ENCODE data around the gene RGL1.
"Not testable (repeated sequence)": the region's sequence is repeated elsewhere in the genome, so short reads cannot be mapped to it uniquely, and the experiment has no call there.

RGL1 gene

GRCh38 chr1:183804916-183805841 lies at the start of gene RGL1:
Gene RGL1 (plus strand): TSS chr1:183805120. CDS start chr1:183805298, 178 bp downstream.
- DNase-seq = no peak

DNA sequence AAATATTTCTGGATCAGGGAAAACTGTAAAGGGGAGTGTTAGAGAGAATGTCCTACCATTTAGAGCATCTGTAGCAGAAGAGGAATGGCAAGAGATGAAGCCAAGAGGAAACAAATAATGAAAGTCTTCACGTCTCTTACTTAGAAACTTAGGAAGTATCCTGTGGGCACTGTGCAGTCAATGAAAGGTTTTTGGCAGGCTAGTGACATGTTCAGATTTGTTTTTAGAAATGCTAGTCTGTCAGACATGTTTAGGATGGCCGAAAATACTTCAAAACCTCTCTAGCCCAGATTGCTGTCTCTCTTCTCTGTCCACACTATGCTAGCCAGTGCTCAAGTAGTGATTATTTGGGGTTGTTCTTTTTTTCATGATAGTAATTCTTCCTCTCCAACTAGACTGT lies 48.6 kb upstream of the RGL1 start:
- DNase-seq = no peak

DNA sequence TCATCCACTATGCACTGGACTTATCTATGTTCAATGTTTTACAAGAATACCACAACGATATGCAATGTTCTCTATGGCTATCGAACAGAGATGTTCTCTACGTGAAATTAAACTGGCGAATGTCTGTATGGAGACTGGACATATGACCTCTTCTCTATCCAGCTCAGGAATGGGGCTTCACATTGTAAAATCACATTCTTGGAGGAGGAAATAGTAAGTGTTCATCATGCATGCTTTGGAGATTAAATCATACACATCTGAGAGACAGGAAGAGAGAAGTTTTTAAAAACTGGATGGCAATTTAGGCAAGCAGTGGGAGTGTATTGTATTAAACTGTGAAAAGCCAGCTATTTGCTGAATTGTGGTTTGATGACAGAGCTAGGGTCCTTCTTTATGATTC lies 47.9 kb upstream of the RGL1 start:
- no peak for DNase-seq

- no peak for DNase-seq
Measured at GRCh38 chr1:183758913-183759312, 46.0 kb upstream of the RGL1 start.

DNA sequence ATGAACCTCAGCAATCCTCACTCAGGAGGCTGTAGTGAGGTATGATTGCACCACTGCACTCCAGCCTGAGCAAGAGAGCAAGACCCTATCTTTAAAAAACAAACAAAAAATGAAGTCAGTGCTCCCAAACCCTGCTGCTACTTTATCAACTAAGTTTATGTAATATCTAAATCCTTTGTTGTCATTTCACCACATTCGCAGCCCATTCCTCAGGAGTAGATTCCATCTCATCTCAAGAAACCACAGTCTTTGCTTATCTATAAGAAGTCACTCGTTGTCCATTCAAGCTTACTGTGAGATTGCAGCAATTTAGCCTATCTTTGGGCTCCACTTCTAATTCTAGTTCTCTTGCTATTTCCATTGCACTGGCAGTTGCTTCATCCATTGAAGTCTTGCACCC lies 44.3 kb upstream of the RGL1 start:
- no peak for DNase-seq

- DNase-seq = no peak
Measured at GRCh38 chr1:183761871-183762270, 43.0 kb upstream of the RGL1 start.

DNA sequence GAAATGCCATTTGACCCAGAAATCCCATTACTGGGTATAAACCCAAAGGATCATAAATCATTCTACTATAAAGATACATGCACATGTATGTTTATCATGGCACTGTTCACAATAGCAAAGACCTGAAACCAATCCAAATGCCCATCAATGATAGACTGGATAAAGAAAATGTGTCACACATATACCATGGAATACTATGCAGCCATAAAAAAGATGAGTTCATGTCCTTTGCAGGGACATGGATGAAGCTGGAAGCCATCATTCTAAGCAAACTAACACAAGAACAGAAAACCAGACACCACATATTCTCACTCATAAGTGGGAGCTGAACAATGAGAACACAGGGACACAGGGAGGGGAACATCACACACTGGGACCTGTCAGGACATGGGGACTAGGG lies 42.1 kb upstream of the RGL1 start:
- not testable (repeated sequence) for DNase-seq

DNA sequence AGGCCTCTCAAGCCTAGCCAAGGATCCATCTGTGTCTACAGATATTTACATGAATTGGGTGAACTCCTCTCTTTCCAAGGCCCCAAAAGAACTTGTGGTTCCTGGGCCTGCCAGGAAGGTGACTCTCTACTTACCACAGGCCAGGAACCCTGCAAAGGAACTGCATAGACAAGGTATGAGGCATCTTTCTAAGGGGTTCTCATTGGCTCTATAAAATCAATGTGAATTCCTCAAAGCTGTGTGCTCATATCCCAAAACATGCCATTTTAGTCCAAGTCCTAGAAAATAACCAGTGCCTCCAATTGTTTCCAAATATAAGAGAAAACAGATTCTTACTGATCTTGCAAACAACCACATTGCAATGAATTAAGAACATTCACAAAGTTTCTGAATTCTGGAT lies 39.9 kb upstream of the RGL1 start:
- no peak for DNase-seq

- DNase-seq = no peak
Measured at GRCh38 chr1:183769956-183770815, 34.7 kb upstream of the RGL1 start.

- no peak for DNase-seq
Measured at GRCh38 chr1:183770816-183771128, 34.1 kb upstream of the RGL1 start.

DNA sequence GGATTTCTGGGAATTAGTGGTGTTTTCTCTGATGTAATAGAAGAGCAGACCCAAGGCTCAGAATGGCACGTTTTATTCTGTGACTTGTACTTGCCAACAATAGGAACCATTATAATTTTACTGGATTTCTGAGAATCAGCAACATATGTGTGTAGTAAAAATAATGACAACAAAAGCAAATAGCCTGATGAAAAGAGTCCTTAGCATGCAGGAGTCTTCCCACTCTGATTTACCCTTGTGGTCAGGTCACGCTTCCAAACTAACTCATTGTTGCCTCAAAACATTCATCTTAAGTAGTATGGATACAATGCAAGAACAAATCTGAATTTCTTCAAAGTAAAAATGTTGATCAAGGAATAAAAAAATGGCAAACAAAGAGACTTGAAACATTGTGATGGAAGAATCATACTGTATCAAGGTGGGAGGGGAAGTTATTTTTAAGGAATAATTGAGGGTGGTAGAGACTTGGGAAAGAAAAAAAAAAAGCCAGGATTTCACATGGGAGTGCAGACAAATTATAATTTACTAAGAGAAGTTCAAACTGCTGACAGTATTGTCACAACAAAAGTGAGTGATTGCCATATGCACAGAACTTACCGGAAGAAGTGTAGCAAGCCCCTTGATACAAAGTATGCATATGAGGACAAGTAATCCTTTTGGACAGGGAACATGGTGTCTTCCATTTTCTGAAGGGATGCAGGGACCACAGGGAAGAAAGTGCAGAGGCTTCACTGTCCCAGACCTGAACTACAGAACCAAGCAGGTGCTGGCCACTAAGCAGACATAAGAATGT lies 31.2 kb upstream of the RGL1 start:
- DNase-seq = no peak

DNA sequence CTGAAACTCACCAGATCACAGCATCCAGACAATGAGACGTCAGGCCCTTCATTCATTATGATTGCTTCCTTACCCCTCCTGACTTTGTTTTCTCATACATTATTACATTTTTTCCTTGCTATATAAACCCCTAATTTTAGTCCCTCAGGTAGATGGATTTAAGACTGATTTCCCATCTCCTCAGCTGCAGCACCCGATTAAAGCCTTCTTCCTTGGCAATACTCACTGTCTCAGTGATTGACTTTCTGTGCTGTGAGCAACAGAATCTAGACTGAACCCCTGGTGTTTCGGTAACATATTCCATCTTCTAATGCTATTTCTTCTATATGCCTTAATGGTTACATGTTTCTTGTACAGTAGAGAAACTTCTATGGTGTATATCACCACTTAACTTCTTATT lies 30.0 kb upstream of the RGL1 start:
- DNase-seq = no peak

- no peak for DNase-seq
Measured at GRCh38 chr1:183776731-183777130, 28.2 kb upstream of the RGL1 start.

DNA sequence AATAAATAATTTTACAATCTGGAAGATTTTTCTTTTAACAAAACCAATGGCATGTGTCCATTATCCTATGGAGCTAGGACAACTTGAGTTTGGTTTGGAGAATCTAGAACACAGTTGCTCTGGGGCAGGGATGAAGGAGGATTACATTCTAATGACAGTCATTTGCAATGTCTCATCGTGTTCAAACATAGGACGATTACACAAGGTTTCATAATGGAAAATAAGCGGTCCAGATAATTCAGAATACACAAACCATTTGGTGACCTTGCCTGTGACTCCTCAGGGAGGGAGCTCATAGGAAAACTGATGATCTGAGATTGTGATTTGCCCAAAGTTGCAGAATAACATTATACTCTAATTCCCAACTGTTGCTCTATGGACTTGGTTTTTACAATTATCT lies 27.6 kb upstream of the RGL1 start:
- DNase-seq = no peak

DNA sequence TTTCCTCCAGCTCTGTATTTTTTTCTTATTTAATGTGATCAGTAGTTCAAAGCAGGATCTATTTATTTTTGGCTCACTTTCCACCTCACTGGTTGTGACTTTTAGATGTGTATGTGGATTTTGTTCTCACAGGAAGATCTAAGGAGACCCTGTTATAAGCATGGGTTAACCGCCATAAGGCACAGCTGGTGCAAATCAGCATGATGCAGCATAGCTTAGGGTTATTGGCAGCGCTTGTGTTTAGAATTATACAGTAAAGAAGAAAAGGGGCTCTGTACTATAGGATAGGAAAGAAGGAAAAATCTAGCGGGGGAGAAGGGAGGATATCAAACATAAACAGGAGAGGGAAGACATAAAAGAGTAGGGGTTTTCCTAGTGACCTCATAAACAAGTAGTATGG lies 26.9 kb upstream of the RGL1 start:
- no peak for DNase-seq

- DNase-seq = no peak
Measured at GRCh38 chr1:183778568-183779433, 26.1 kb upstream of the RGL1 start.

GRCh38 chr1:183780159-183780558 lies 24.8 kb upstream of the RGL1 start:
- no peak for DNase-seq

DNA sequence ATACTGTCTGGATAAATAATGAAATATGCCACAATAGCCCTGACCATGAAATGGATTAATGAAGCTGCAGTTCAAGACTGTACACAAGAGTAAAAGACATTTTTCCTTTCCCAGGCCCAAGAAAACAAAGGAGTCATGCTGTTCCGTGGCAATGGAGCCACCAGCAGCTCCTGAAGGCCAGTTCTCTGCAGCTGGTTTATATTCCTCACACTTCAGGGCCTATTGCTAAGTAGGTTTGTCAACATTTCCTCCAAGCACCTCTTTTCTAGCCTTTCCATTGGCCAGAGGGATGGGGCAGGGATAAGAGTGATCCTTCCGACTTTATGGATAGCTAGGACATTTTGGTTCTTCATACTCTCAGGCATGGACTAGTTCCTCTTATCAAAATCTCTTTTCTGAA lies 24.2 kb upstream of the RGL1 start:
- no peak for DNase-seq

DNA sequence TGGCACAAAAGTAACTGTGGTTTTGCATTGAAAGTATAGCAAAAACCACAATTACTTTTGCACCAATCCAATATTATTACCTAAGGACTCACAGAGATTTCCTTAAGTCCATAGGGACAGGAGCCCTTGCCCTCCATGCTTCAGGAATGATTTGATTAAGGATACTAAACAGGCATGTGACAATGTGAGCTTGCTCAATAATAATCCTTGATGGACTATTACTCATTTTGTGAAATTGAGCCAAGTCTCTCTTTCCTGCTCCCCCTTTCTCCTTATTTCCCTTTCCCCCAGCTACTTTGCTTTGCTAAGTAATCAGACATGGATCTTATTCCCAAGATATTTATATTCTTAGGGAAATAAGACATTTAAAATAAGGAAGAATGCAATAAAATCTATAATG lies 21.6 kb upstream of the RGL1 start:
- no peak for DNase-seq

- no peak for DNase-seq
Measured at GRCh38 chr1:183783767-183784637, 20.9 kb upstream of the RGL1 start.

DNA sequence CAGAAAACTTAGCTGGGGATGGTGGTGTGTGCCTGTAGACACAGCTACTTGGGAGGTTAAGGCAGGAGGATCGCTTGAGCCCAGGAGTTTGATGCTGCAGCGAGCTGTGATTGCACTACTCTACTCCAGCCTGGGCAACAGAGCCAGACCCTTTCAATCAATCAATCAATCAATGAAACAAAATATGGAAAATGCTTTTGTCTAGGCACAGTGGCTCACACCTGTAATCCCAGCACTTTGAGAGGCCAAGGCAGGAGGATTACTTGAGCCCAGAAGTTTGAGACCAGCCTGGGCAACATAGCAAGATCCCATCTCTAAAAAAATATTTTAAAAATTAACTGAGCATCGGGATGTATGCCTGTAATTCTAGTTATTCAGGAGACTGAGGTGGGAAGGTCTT lies 19.0 kb upstream of the RGL1 start:
- not testable (repeated sequence) for DNase-seq

Data from SW 1271 (cell line).